Adipose tissue (tissue), 3 donors: ENCODE results near the gene FRMD4B. TPM values are rescaled to one million over a fixed set of nuclear protein-coding genes. Genes with fewer than 3 reads are reported as not detected.

Source experiments
- H3K27ac ChIP-seq: one replicate; pipeline ENCODE4 v1.5.1; 2013; ENCODE audit warnings: low read depth, low read length
- WGBS, 3 donors: extraction: QIAGEN DNeasy Blood & Tissue Kit; methylation state at CpG; one replicate each; pipeline ENCODE4 v1.1.7; 2013; 5-methylcytosine and 5-hydroxymethylcytosine counted together
- polyA plus RNA-seq, 3 donors: library from polyadenylated mRNA; stranded (reverse); fragments of 200-250 nt; gene quantifications; one replicate each; pipeline ENCODE4 v1.2.3, GENCODE V29; 2013
- donor health status: healthy with polysubstance abuse.
- donor health status: Bipolar disorder and iron deficiency.
- donor health status: healthy.

FRMD4B gene
- polyA plus RNA-seq, 3 donors = 4.0 to 8.1 (median 6.2) TPM

DNA sequence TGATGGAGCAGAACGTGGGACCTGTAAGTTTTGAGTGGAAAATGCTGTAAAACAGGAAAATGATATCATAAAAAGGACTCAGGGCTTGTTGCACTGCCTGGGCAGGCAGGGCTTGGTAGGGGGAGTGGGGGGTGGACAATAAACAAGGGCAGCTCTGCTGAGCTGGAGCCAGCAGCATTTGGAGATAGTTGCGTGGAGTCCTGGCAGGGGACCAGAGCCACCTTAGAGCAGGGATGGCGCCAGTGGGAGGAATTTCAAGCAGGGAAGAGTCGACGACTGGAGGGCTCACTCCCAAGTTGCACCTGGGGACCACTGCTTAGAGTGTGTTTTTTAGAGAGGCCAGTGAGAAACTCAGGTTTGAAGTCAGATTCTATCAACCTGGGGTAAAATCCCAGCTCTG lies 22.7 kb upstream of the FRMD4B start:
- 66 to 84% (median 76%) methylated on average over 5 of the region's 5 CpGs for WGBS, 3 donors
- H3K27ac ChIP-seq = no peak overlapping the region

DNA sequence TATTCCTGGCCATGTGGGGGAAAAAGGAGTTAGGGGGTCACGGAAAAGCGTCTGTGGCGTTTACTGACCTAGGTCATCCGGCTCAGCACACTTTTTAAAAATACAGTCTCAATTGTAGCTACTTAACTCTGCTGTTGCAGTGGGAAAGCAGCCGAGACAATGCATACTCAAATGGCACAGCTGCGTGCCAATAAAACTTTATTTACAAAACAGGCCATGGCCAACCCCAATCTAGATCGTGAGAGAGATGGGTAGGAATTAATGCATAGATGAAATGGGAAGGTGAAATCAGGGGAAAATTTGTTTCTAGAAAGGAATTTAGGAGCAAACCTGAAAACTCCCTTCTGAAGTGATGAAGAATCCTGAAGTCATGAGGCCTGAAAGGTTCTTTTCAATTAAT lies 22.0 kb upstream of the FRMD4B start:
- WGBS, 3 donors = 88 to 99% (median 98%) methylated on average over 7 of the region's 7 CpGs
- H3K27ac ChIP-seq = no peak overlapping the region

DNA sequence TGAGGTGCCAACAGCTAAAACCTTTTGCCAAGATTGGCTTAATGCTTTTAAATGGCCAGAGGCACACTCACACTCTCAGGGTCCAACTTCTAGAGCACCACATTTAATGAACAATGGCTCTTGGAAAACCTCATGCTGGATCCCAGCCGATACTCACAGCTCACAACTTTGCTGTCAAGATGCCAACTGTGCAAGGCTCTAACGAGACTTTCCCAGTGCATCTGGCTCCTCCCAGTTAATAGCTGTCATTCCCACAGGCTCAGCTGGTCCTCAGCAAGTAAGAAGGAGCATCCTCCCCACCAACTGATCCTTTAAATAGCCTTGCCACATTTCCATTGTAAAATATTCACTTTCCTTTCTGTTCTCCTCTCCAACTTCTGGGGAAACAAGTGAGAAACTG lies 20.3 kb upstream of the FRMD4B start:
- H3K27ac ChIP-seq = no peak overlapping the region
- 21 to 48% (median 38%) methylated on average over 2 of the region's 2 CpGs for WGBS, 3 donors

DNA sequence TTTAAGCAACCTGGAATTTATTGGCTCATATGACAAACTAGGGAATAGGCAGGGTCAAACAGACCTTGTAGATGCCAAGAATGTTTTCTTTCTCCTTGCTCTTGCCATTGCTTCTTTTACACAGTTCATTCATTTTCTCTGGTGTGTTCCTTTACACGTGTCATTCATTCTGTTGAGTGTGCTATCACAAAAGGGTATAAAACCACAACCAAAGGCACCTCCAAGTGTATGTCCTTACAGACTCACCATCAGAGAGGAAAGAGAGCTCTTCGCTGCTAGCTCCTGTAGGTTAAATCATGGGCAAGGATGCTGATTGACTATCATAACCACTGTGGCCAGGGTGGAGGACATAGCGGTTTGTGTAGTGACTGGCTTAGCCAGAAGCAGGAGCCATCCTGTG lies 19.2 kb upstream of the FRMD4B start:
- 82 to 94% (median 88%) methylated on average over 3 of the region's 3 CpGs for WGBS, 3 donors
- no peak overlapping the region for H3K27ac ChIP-seq

DNA sequence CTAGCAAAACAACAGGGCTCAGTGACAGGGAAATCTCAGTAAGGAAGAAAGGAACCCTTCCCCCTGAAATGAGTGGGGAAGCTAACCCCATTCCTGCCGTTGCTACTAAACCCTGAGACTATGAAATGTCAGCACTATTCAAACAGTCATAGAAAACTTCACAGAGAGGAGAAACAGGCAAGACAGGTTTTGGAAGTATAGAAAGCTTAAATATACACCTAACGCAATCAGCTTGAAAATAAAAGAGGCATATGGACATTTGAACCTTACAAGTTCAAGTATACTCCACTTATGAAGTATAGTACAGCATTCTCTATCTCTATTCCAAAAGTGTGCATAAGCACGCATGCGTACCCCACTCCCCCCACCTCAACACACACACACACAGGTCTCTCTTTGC lies 17.6 kb upstream of the FRMD4B start:
- no peak overlapping the region for H3K27ac ChIP-seq
- 64 to 89% (median 87%) methylated on average over 4 of the region's 4 CpGs for WGBS, 3 donors

DNA sequence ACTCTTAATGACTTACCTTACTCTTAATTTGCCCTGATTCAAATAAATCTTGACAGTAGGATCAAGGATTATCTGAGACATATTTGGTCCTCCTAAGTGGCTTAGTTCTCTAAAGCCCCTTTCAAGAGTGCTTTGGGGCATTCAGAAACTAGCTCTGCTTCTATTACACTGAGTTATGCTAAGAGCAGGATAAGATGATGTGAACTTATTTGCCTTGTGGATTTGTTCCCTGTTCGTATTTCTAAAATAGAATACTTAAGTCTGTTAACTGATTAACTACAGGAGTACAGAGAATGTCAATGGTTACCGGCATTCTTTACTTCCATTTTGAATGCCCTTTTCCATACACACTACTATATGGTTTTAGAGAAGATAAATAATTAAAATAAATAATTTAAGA lies 14.8 kb upstream of the FRMD4B start:
- no peak overlapping the region for H3K27ac ChIP-seq
- 46 to 91% (median 78%) methylated on average over 2 of the region's 2 CpGs for WGBS, 3 donors

DNA sequence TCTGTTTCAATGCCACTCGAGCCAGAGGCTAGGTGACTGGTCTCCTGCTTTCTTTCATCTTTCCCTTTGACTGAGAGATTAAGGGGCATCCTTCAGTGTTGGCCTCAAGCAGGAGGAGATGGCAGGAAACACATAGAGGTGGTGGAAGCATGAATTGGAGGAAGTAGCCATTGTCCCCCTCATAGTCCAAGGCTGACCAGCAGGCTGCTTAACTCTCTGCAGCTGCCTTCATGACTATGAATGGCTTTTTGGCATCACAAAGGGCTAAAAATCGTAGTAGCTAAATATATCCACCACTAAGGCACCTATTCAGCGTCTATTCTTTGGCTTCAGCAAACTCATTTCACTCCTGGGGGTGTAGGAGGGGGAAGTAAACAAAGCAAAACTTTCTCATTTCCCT lies 7.0 kb upstream of the FRMD4B start:
- WGBS, 3 donors = 63 to 71% (median 70%) methylated on average over 3 of the region's 3 CpGs
- no peak overlapping the region for H3K27ac ChIP-seq

DNA sequence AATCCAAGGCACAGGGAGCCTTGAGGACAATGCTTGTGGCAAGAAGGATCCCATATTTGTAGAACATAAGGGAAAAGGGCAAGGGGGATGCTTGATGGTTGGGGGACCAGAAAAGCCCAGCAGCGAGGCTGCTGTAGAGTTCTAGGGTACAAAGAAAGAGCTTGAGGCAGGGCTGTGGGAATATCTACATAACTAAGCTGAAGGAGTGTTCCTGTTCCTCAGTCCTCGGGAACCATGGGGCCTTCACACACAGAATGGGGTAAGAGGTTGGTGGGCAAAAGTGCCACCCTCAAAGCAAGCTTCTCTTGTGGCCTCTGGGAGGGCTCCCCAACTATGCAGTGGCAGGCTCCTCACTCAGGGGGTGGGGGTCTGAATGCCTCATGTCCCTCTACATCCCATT lies 6.5 kb upstream of the FRMD4B start:
- WGBS, 3 donors = 86 to 94% (median 91%) methylated on average over 2 of the region's 2 CpGs

DNA sequence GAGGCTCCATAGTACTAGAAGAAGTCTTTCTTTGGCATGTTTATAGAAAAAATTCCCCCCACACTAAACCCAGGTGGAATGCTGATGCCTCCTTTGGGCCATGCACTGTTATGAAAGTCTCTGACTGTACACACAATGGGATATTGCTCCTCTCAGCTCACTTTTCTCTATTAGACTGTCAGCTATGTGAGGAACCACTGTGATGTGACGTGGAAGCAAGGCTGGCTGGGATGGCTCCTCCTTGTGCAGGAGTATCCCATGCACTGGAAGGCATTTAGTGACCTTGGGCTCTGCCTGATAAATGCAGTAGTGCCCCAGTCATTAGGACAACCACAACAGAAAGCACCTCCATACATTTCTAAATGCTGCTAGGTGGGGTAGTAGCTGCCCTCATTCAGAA lies 5.7 kb upstream of the FRMD4B start:
- H3K27ac ChIP-seq = no peak overlapping the region
- 81 to 96% (median 94%) methylated on average over 1 of the region's 1 CpG for WGBS, 3 donors

More for the DNA sequence above, 6.5 kb upstream of the FRMD4B start:
- H3K27ac ChIP-seq = no peak overlapping the region

DNA sequence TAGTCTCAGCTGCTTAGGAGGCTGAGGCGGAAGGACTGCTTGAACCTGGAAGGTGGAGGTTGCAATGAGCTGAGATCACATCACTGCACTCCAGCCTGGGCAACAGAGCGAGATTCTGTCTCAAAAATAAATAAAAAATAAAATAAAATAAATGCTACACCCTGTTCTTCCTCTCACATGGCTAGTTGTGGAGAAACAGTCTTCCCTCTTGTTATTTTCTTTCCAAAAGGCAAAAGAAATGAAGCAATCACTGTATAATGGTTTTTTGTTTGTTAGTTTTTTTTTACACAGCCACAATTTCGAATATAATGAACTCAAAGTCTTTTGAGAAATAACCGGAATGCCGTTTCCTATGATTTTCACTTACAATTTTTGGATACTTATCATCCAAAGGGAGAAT lies 4.9 kb upstream of the FRMD4B start:
- no peak overlapping the region for H3K27ac ChIP-seq
- WGBS, 3 donors = 83 to 89% (median 89%) methylated on average over 5 of the region's 5 CpGs

DNA sequence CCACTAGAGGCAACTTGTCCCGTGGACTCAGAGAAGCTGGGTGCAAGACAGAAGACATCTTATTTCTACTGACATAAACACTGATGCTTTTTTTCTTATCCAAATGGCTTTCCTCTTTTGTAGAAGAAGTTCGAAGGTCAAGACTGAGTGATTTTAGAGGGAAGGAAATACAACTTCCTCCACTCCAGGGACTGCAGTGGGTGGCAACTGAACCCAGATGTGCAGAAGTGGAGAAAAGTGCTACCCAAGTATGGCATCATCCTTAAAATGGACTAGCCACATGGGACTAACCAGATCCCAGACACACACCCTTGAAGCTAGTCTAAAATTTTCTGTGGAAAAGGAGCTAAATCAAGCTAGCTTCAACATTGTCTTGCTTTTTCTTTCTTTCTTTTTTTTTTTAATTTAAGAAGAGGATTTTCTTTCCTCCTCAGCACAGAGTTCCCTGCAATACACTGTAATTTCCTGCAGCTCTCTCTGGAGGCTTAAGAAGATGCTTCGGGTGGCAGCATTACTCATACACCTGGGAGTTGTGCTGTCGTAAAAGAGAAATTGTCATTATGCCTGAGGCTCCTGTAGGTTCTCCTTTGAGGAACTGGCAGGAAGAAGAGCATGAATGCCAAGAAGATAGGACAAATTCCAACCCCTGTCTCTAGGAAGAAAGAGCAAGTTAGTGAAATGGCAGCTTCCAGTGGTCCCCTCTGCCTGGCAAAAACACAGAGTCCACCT lies 3.8 kb upstream of the FRMD4B start:
- H3K27ac ChIP-seq = no peak overlapping the region
- WGBS, 3 donors = 24 to 43% (median 33%) methylated on average over 4 of the region's 4 CpGs

DNA sequence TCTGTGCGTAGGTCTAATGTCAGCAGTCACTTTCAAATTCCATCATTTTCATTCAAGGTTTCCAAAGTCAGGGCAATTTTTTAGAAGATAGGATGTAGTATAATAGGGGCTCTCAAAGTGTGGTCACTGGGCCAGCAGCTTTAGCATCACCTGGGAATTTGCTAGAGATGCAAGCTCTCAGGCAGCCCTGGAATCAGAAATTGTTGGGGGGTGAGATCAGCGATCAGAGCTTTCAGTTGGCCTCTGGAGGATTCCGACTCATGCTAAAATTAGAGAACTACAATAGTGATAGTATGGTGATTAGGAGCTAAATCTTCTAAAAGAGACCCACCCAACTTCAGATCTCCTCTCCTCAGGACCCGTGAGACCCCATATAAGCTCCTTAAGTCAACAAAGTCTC lies 2.4 kb upstream of the FRMD4B start:
- 54 to 74% (median 60%) methylated on average over 4 of the region's 4 CpGs for WGBS, 3 donors
- no peak overlapping the region for H3K27ac ChIP-seq

DNA sequence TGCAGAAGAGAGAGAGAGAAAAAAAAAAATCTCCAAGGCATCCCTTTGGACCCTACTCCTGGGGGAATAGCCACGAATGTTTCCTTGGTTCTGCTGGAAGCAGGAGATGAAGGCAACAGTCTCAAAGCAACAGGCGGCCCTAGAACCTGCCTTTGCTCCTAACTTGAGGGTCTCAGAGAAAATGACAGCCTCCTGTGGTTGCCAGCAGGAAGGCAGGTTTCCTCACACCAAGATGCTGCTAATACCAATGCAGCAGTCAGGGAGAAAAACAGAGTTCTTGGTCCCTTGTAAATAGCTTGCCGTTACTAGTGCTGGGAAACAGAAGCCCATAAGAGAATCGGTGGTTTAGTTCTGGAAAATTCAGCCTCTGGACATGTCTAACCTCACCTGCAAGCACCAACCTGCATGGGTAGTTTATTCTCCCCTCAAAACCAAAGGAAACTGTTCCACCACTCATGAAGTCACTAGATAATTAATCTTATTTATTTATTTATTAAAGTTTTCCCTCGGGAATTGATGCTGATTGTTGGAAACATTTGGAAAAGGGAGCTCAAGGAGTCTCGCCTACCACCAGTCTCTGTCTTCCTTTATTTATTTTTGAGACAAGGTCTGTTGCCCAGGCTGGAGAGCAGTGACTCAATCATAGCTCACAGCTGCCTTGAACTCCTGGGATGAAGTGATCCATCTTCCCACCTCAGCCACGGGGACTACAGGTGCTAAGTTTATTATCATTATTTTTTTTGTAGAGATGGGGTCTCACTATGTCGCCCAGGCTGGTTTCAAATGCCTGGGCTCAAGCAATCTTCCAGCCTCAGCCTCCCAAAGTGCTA lies 883 bp upstream of the FRMD4B start:
- 28 to 37% (median 31%) methylated on average over 8 of the region's 8 CpGs for WGBS, 3 donors
- no peak overlapping the region for H3K27ac ChIP-seq

DNA sequence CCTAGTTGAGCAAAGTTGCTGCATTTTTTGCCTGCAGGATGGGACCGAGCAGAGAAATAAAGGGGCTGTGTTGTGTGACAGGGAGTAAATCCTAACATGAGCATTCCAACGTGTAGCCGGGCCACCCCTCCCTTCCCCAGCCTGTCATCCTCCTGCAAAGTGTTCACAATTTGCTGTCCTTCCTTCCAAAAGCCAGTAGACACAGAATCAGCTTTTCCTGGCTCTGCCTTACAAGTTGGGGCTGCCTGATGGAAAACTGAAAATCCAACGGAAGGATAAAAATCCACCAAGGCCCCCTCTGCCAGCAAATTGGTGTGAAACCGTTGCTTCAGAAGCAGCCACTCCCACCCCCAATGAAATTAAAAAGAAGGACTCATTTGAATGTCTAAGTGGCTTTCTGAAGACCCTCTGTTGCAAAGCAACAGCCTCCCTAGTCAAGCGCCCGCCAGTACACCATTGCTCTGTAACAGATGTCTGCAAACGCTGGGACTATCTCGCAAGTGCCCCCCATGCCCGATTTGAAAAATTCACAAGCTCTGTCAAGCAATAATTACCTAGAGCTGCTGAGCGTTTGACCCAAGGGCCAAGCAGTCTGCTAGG lies 665 bp downstream of the FRMD4B start:
- 20 to 29% (median 27%) methylated on average over 11 of the region's 11 CpGs for WGBS, 3 donors
- no peak overlapping the region for H3K27ac ChIP-seq

DNA sequence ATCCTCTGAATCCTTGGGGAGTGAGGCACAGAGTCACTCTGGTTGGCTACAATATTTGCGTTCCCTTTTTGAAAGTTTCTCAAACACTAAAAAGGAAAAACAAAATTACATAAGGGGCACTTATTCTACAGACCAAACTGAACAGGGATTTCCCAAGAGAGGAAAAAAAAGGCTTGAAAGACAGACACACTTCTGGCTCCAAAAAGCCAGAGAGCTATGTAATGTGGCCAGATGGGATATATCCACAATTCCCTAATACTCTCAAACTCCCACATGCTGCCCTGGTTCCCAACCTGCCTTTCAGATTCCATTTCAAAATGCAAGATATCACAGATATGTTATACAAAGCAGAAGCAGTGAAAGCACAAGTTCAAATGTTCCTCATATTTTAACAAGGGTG lies 1.6 kb downstream of the FRMD4B start:
- 33 to 83% (median 43%) methylated on average over 1 of the region's 1 CpG for WGBS, 3 donors
- no peak overlapping the region for H3K27ac ChIP-seq

DNA sequence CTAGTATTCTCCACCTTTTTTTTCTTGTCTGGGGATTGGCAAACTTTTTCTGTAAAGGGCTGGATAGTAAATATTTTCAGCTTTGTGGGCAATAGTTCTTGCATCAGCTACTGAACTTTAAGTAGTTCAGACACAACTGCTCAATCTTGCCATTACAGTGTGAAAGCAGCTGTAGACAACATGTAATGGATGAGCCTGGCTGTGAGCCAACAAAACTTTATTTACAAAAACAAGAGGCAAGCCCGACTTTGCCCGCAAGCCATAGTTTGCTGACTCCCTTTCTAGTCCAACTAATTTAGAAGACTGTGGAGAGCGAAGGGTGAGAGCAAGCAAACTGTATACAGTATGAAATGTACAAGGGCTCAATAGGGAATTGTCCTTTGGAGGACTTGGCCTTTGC lies 6.2 kb downstream of the FRMD4B start:
- H3K27ac ChIP-seq = no peak overlapping the region
- WGBS, 3 donors = 65 to 83% (median 75%) methylated on average over 3 of the region's 3 CpGs

DNA sequence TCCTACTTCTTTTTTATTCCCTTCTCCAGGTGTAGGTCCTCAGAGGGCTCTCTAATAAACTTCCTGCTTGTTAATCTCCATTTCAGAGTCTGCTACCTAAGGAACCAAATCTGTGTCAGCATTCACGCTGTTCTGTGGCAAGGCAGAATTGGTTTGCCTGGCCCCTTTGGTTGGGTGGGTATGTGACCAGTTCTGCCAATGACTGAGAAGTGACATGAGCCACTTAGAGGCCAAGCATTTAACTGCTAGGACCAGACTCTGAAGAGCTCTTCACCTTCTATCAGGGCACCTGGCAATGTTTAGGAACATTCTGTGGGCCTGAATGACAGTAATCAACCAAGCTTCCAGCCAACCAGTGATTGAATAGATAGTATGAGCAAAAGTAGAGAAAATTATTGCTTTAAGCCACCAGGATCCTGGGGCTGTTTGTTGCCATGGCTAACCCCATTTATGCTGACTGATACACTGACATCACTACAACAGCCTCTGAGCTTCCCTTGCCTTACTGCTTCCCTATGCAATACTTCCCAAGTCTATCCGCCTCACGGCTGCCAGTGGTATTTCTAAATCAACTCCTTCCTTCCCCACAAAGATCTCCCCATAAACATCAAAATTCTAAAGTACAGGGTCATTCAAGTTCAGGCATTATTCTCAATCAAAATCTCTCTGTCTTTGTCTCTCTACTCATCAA lies 7.6 kb downstream of the FRMD4B start:
- no peak overlapping the region for H3K27ac ChIP-seq
- 68 to 93% (median 85%) methylated on average over 3 of the region's 3 CpGs for WGBS, 3 donors

DNA sequence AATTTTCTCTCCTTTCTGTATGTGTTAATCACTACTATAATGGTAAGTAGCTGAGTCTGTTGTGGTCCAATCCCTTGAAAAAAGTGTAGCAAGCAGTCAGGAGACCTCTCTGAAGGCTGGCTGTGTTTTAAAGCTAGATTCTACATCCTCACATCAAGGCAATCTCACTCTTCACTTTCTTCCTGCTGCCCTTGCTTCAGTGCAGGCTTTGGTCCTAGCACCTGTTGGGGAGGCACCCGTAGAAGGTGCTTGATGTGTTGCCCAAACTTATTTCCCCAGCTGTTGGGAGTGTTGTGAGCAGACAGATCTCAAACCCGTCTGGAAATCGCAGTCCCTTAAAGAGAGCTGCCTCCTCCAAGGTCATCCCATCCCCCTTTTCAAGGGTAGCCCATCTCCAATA lies 8.6 kb downstream of the FRMD4B start:
- WGBS, 3 donors = 72 to 89% (median 85%) methylated on average over 3 of the region's 3 CpGs
- H3K27ac ChIP-seq = no peak overlapping the region

DNA sequence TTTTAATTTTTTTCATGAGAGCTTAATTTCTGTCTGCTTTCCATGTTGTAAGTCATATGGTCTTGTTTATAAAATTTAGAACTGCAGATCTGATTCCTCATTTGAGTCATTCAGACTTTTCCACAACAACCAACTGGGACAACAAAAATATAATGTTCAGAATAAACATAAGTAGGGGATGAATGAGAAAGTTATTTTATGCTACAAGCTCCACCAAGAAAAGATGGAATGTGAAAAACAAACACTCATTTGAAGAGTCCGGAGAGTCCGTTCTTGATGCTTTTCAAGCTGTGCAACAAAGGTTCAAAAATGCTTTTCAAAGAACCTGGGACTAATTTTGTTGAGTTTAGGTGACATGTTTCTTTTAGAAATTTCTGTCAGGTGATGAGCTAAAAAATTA lies 9.2 kb downstream of the FRMD4B start:
- no peak overlapping the region for H3K27ac ChIP-seq
- 96 to 99% (median 98%) methylated on average over 2 of the region's 2 CpGs for WGBS, 3 donors
